Stimulated activated CD8-positive, alpha-beta memory T cell treated with anti-CD3 and anti-CD28 coated beads, Interleukin-15, amount 100 ng/mL, for 4 hours (primary cell): ENCODE data around the gene EHMT2.
"Not testable (repeated sequence)": the region's sequence is repeated elsewhere in the genome, so short reads cannot be mapped to it uniquely, and the experiment has no call there.

Experiments
- DNase-seq, 2 donors: peaks; one replicate each; pipeline ENCODE4 v3.0.0-alpha.2; 2020; ENCODE audit warnings: low read depth in 2 of 2

The EHMT2 gene

GRCh38 chr6:31838968-31839367 lies 58.5 kb downstream of the EHMT2 start:
- DNase-seq = no peak

- DNase-seq = not testable (repeated sequence)
Observed at GRCh38 chr6:31838114-31838553, 59.4 kb downstream of the EHMT2 start.

DNA sequence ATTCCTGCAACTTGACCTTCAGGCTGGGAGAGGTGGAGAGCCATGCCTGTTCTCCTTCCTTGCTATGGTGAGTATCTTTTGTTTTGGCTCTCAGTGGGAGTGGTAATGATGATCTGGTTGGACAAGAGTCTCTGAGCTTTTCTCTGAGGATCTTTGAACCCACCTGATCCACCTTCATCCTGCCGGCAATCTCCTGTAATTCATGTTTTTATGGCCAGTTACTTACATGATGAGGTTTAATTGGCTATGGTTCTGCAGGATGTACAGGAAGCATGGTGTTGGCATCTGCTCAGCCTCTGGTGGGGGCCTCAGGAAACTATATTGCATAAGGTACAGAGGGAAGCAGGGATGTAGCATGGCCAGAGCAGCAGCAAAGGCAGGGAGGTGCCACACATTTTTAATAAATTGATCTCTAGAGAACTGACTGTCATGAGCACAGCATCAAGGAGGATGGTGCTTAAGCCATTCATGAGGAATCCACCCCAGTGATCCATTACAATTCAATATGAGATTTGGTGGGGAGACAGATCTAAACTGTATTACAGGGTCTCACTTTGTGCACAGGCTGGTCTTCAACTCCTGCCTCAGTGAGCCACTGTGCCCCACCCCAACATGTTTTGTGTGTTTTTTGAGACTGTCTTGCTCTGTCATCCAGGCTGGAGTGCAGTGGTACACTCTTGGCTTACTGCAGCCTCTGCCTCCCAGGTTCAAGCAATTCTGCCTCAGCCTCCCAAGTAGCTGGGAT lies 60.0 kb downstream of the EHMT2 start:
- DNase-seq = no peak

DNA sequence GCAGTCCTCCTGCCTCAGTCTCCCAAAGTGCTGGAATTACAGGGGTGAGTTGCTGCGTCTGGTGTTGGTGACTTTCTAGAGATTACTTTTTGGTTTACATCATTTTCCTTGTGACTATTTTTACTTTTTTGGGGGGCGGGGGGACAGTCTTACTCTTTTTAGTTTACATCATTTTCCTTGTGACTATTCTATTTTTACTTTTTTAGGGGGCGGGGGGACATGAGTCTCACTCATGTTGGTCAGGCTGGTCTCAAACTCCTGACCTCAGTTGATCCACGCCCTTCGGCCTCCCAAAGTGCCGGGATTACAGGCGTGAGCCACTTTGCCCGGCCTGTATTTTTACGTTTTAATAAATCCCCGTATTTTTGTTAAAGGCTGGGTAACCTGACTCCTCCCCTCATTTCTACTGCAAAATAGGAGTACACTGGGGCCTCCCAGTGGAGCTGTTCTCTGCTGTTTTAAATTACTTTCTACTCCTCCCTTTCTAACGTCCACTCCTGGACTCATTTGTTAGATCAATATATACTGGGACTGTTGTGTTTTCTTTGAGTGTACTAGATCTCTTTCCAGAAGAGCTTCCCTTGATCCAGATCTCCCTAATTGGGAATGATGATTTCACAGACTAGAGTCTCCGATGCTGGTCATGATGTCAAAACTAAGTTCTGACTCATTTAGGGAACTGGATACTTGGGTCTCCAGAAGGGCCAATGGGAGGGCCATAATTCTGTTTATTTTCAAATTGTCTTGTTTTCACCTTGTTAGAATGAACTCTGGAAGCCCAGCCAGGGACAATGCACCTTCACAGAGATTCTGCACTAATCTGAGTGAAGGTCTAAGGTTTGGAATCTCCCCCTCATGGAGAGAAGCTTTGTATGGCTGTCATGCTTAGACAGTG lies 60.8 kb downstream of the EHMT2 start:
- DNase-seq = no peak

DNA sequence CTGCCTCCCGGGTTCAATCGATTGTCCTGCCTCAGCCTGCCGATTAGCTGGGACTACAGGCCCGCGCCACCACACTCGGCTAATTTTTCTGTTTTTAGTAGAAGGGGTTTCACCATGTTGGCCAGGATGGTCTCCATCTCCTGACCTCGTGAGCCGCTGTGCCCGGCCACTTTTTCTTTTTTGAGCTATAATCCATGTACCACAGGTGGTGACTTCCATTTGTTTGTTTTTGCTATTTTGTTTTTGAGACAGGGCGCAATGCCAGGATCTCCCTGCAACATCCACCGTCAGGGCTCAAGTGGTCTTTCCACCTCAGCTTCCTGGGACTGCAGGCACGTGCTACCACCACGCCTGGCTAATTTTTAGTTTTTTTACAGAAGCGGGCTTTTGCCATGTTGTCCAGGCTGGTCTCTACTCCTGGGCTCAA lies 61.4 kb downstream of the EHMT2 start:
- DNase-seq = no peak

- DNase-seq = peak; percentile 59
Observed at GRCh38 chr6:31834367-31835250, 62.9 kb downstream of the EHMT2 start.

GRCh38 chr6:31831350-31832215 lies 65.9 kb downstream of the EHMT2 start:
- DNase-seq = no peak

DNA sequence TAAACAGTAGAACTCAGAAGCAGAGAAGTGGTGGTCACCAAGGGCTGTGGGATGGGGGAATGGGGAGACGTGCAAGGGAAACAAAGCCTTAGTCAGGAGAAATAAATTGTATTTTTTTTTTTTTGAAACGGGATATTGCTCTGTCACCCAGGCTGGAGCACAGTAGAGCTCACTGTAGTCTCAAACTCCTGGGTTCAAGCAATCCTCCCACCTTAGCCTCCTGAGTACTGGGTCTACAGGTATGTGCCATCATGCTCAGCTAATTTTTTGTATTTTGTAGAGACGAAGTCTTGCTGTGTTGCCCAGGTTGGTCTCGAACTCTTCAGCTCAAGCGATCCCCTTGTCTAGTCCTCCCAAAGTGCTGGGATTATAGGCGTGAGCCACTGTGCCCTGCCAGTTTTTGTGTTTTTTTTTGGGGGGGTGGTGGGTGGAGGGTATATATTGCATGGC lies 66.6 kb downstream of the EHMT2 start:
- DNase-seq = no peak
